GM13976 (cell line): ENCODE measurements around the gene TNFRSF9.

ENCODE experiments used
- DNase-seq: peaks from one replicate; pipeline ENCODE4 v3.0.0; 2012; ENCODE audit warnings: low spot score
- CTCF ChIP-seq: IDR thresholded peaks from 2 replicates; pipeline ENCODE4 v1.5.1; 2012; ENCODE audit warnings: borderline replicate concordance, mild to moderate bottlenecking; ENCODE audit not compliant: insufficient read depth; ENCODE audit errors: extremely low read depth, missing control alignments, control extremely low read depth
- in situ Hi-C: fragments of 300-500 bp; cut with MboI; formaldehyde crosslinking; loops from one replicate; pipeline ENCODE4 v1.12.0; 2022; ENCODE audit warnings: low sequenced_read_pairs, mixed read lengths, inconsistent platforms; ENCODE audit not compliant: unreplicated experiment

Gene TNFRSF9

GRCh38 chr1:7948960-7949359 is 8.3 kb upstream of the TNFRSF9 start:
- no peak for DNase-seq
- no peak for TF ChIP-seq CTCF
- in situ Hi-C loops: no loop called here

DNA sequence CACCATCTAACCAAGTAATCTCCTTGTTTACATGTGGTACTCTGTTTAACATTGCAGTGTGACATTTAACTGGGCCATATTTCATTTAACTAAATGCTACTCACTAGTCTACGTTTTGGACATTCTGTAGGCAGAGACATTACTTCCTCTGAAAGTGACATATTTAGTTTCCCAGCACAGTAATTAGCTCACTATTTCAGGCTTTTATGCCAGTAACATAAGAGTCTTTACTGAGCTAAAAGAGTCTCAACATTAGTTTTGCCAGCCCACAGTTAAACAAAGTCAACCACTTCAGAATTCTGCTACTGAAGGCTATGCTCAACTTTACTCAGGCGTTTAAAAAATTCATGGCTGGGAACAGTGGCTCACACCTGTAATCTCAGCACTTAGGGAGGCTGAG is 2.6 kb upstream of the TNFRSF9 start:
- DNase-seq: no peak
- no peak for TF ChIP-seq CTCF
- in situ Hi-C loops: no loop called here

DNA sequence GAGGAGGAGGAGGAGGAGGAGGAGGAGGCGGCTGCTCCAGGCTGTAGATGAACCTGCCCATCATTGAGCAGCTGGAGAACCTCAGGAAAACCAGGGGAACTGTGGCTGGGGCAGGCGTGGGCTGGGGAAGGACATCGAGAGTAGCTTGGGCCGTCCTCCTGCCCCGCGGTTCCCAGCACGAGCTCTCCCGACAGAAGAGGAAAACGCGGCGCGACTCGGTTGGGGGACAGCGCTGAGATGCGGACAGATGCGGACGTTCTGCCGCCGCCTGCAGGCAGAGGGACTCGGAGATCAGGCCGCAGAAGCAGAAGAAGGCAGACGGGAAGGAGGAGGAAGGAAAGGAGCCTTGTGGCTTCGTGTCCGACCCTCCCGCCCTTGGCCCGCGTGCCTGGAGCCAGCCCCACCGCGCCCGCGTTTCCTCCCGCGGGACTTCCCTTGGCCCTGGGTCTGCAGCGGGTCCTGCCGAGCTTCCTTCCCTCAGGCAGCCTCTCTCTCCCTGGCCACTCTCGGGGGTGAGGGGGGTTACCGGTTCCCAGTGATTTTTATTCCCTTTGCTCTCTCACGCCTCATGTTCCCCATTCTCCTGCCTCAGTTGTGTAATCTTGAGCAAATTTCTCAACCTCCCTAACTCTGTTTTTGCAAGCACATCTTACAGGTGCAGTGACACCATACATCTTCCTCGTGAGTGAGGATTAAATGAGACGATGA is 1.7 kb upstream of the TNFRSF9 start:
- TF ChIP-seq CTCF: peak; percentile 65
- DNase-seq: peak; percentile 66
- in situ Hi-C loops: no loop called here

DNA sequence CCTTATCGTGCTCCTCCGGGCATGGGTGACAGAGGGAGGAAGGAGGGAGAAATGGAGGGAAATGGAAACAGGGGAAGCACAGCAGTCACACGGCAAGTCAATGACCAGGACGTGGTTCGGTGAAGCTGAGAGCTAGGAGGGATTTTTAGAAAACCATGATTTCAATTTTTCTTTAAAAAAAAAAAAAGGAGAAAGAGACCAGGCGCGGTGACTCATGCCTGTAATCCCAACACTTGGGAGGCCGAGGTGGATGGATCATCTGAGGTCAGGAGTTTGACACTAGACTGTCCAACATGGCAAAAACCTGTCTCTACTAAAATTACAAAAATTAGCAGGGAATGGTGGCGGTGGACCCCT is 776 bp upstream of the TNFRSF9 start:
- no peak for TF ChIP-seq CTCF
- in situ Hi-C loops: no loop called here
- no peak for DNase-seq

- in situ Hi-C loops: no loop called here
- TF ChIP-seq CTCF: no peak
- no peak for DNase-seq
Observed at GRCh38 chr1:7940034-7940433, 605 bp downstream of the TNFRSF9 start.

GRCh38 chr1:7938070-7938469 is 2.6 kb downstream of the TNFRSF9 start:
- in situ Hi-C loops: no loop called here
- no peak for TF ChIP-seq CTCF
- DNase-seq: no peak

DNA sequence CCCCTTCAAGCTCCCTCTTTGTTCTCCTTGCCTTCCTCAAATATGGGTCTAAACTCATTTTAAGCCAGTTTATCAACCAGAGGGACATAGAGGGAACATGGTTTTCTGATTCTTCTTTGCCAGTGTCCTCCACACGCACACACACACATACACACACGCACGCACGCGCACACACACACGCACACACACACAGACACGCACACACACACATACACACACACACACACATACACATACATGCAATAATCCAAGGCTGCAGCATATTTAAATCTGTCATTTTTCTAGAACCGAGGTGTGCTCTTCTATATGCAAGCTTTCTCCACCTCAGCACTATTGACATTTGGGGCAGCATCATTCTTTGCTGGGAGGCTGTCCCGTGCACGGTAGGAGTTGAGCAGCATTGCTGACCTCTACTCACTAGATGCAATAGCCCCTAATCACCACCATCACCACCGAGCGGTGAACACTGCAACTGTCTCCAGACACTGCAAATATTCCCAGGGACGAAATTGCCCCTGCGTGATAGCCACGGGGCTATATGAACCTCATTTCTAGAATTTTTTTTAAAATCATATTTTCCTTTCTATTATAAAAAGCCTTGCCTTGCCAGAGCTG is 8.0 kb downstream of the TNFRSF9 start:
- in situ Hi-C loops: no loop called here
- TF ChIP-seq CTCF: no peak
- DNase-seq: no peak
